Rectal smooth muscle tissue (tissue), 1 donor: Measurements from ENCODE around the gene TAGLN.

Experiments used
- H3K27ac ChIP-seq: one replicate; pipeline ENCODE4 v1.7.0; 2013; ENCODE audit warnings: low read depth, low read length, inconsistent platforms
- H3K27me3 ChIP-seq: one replicate; pipeline ENCODE4 v1.7.0; 2013; ENCODE audit warnings: low read length; ENCODE audit not compliant: control insufficient read depth, insufficient read depth
- H3K36me3 ChIP-seq: one replicate; pipeline ENCODE4 v1.7.0; 2013; ENCODE audit warnings: low read length; ENCODE audit not compliant: control insufficient read depth, insufficient read depth
- H3K4me1 ChIP-seq: one replicate; pipeline ENCODE4 v1.7.0; 2013; ENCODE audit warnings: low read length; ENCODE audit not compliant: control insufficient read depth, insufficient read depth
- H3K4me3 ChIP-seq: one replicate; pipeline ENCODE4 v1.7.0; 2013; ENCODE audit warnings: low read length
- H3K9ac ChIP-seq: one replicate; pipeline ENCODE4 v1.7.0; 2013; ENCODE audit warnings: low read length

TAGLN gene

GRCh38 chr11:117192401-117192875 lies 6.7 kb upstream of the TAGLN start:
- Histone ChIP-seq H3K4me1 (no peaks in the 10 kb centered on the region), H3K4me3 (no peak overlapping the region), H3K9ac (no peak overlapping the region), H3K27me3 (no peaks in the 10 kb centered on the region), H3K27ac (no peak overlapping the region), H3K36me3 (peaks cover 21% of the 10 kb centered on the region)

DNA sequence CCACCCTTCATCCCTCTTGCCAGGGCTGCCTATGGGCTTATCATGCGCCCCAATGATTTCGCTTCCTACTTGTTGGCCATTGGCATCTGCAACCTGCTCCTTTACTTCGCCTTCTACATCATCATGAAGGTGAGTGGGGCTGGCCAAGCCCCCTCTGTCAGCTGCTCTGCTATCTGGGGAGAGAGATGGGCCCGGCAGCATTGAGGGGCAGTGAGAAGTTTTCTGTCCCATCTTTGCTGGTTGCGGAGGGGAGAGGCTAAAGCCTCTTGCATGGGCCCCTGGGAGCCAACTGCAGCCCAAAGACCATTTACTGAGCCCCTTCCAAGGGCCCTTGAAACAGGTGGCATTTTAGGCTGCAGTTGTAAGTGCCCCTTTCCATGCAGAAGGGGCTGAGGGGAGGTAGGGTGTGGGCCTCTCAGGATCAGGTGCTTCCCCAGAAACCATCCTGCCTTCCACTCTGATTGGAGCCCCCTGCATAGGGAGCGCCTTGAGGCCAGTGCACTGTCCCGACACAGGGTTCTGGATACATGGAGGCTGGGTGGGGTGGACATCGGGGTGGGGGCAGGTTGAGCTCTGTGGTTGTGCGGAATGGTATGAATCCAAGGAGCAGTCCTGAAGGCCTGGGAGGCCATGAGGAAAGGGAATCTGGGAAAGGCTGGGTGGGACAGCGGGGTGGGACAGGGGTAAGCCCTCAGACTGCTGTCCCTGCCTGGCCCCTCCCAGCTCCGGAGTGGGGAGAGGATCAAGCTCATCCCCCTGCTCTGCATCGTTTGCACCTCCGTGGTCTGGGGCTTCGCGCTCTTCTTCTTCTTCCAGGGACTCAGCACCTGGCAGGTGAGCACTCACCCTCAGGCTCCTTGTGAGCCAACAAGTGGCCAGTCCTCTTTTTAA lies 5.8 kb upstream of the TAGLN start:
- Histone ChIP-seq H3K9ac (no peak overlapping the region), H3K27me3 (no peaks in the 10 kb centered on the region), H3K4me1 (peaks cover 2% of the 10 kb centered on the region), H3K27ac (no peak overlapping the region), H3K36me3 (peaks cover 19% of the 10 kb centered on the region), H3K4me3 (no peak overlapping the region)

GRCh38 chr11:117194267-117194666 lies 4.9 kb upstream of the TAGLN start:
- Histone ChIP-seq H3K9ac (no peak overlapping the region), H3K27ac (no peak overlapping the region), H3K4me1 (peaks cover 5% of the 10 kb centered on the region)

DNA sequence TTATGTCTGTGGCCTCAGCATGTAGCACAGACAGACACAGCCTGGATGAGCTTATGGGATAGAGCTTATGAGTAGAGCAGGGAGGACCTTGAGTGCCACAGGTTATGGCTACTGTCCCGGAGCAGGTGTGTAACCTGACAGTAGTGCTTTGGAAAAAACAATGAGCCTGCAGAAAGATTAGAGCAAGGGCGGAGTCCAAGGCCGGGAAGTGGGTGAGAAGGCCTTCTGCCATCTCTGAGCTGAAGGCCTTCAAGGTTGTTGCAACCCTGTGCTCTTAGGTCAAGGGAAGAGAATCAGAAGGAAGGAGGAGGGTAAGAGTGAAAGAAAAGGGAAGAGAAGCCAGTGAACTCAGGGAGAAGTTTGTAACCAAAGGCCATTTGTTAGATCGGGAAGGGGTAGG lies 3.9 kb upstream of the TAGLN start:
- no peak overlapping the region for H3K9ac ChIP-seq
- H3K27ac ChIP-seq: no peak overlapping the region
- no peak overlapping the region for H3K4me3 ChIP-seq
- no peaks in the 10 kb centered on the region for H3K27me3 ChIP-seq
- H3K4me1 ChIP-seq: peaks cover 5% of the 10 kb centered on the region
- H3K36me3 ChIP-seq: peaks cover 7% of the 10 kb centered on the region

More at GRCh38 chr11:117194267-117194666, 4.9 kb upstream of the TAGLN start:
- Histone ChIP-seq H3K27me3 (no peaks in the 10 kb centered on the region), H3K4me3 (no peak overlapping the region), H3K36me3 (peaks cover 15% of the 10 kb centered on the region)

DNA sequence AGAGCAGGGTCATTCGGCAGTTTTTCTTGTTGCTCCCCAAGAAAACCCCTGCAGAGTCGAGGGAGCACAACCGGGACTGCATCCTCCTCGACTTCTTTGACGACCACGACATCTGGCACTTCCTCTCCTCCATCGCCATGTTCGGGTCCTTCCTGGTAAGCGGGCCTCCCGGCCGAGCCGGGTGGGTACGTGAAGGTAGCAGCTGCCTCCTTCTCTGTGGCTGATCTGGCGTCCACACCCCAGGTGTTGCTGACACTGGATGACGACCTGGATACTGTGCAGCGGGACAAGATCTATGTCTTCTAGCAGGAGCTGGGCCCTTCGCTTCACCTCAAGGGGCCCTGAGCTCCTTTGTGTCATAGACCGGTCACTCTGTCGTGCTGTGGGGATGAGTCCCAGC lies 3.4 kb upstream of the TAGLN start:
- no peak overlapping the region for H3K9ac ChIP-seq
- H3K4me1 ChIP-seq: peaks cover 5% of the 10 kb centered on the region
- H3K27ac ChIP-seq: no peak overlapping the region
- peaks cover 9% of the 10 kb centered on the region for H3K36me3 ChIP-seq
- no peaks in the 10 kb centered on the region for H3K27me3 ChIP-seq
- H3K4me3 ChIP-seq: no peak overlapping the region

DNA sequence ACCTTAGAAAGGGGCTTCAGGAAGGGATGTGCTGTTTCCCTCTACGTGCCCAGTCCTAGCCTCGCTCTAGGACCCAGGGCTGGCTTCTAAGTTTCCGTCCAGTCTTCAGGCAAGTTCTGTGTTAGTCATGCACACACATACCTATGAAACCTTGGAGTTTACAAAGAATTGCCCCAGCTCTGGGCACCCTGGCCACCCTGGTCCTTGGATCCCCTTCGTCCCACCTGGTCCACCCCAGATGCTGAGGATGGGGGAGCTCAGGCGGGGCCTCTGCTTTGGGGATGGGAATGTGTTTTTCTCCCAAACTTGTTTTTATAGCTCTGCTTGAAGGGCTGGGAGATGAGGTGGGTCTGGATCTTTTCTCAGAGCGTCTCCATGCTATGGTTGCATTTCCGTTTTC lies 2.2 kb upstream of the TAGLN start:
- Histone ChIP-seq H3K4me3 (no peak overlapping the region), H3K4me1 (peaks cover 8% of the 10 kb centered on the region), H3K9ac (no peak overlapping the region), H3K27me3 (no peaks in the 10 kb centered on the region), H3K36me3 (peaks cover 17% of the 10 kb centered on the region), H3K27ac (peak overlapping the region; percentile 98)

GRCh38 chr11:117197516-117198456 lies 1.4 kb upstream of the TAGLN start:
- H3K27ac ChIP-seq: peak overlapping the region; percentile 98
- H3K9ac ChIP-seq: peak overlapping the region; percentile 49
- H3K36me3 ChIP-seq: peaks cover 23% of the 10 kb centered on the region
- H3K27me3 ChIP-seq: no peaks in the 10 kb centered on the region
- H3K4me3 ChIP-seq: peak overlapping the region; percentile 71
- peaks cover 11% of the 10 kb centered on the region for H3K4me1 ChIP-seq

- peak overlapping the region; percentile 98 for H3K27ac ChIP-seq
- H3K9ac ChIP-seq: peak overlapping the region; percentile 49
- H3K4me3 ChIP-seq: peak overlapping the region; percentile 71
- peaks cover 17% of the 10 kb centered on the region for H3K4me1 ChIP-seq
- no peaks in the 10 kb centered on the region for H3K27me3 ChIP-seq
- peaks cover 30% of the 10 kb centered on the region for H3K36me3 ChIP-seq
Measured at GRCh38 chr11:117198613-117199012, 557 bp upstream of the TAGLN start.

DNA sequence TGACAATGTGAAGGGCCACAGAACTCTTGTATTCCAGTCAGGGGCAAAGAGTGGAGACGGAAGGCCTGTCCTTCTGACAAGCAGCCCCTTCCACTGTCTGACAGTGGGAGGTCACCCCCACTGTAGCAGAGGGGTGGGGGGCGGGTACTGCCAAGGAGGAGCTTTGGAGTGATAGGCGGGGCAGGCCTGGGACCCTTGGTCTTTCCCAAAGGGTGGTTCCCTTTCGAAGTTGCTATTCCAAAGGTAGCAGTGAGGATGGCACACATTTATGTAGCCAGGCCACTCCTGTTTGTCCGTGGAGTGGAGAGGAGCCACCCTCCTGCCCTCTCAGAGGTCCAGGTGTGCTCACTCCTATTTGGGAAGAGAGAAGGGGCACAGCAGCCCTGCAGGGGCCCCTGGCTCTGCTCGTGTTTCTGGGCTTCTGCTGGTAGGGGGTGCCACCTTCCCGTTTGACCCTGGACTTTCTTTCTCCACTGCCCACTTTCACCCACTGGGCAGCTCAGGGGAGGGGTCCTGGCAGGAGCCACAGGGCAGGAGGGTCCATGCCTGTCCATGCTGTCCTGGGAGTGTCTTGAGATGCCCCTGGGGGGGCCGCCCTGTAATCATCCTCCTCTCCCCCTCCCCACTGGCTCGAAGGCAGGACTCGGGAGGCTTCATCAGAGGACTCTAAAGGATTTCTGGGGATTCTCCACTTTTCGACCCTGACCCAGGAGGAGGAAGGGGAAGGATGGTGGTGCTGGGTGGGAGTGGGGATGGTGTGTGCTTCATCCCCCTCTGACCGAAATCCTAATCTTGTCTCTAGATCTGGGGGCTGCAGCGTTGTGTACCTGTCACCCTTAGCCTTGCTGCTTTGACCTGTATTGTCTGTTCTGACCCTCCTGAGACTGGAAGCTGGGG lies 994 bp downstream of the TAGLN start:
- Histone ChIP-seq H3K4me1 (peaks cover 33% of the 10 kb centered on the region), H3K4me3 (peak overlapping the region; percentile 86), H3K27me3 (no peaks in the 10 kb centered on the region), H3K9ac (peak overlapping the region; percentile 93), H3K36me3 (peaks cover 42% of the 10 kb centered on the region), H3K27ac (peak overlapping the region; percentile 99)

GRCh38 chr11:117200813-117201657 lies 1.9 kb downstream of the TAGLN start:
- H3K27me3 ChIP-seq: no peaks in the 10 kb centered on the region
- H3K27ac ChIP-seq: peak overlapping the region; percentile 99
- peaks cover 46% of the 10 kb centered on the region for H3K36me3 ChIP-seq
- peaks cover 38% of the 10 kb centered on the region for H3K4me1 ChIP-seq
- peak overlapping the region; percentile 93 for H3K9ac ChIP-seq
- peak overlapping the region; percentile 86 for H3K4me3 ChIP-seq
